Endothelial cell (in vitro differentiated cells): ENCODE measurements around the gene TEP1. TPM values are rescaled to one million over a fixed set of nuclear protein-coding genes. Genes with fewer than 3 reads are reported as not detected.

Experiments
- DNase-seq: peaks from one replicate; pipeline ENCODE4 v3.0.0; 2021; ENCODE audit warnings: low spot score
- H3K27ac Mint-ChIP-seq: one replicate; pipeline ENCODE4 v1.8.0; 2021; ENCODE audit warnings: mixed read lengths, inconsistent platforms; ENCODE audit not compliant: unreplicated experiment
- H3K27me3 Mint-ChIP-seq: one replicate; pipeline ENCODE4 v1.8.0; 2021; ENCODE audit warnings: mild to moderate bottlenecking, moderate library complexity, mixed read lengths, inconsistent platforms; ENCODE audit not compliant: unreplicated experiment
- H3K36me3 Mint-ChIP-seq: one replicate; pipeline ENCODE4 v1.8.0; 2021; ENCODE audit warnings: mild to moderate bottlenecking, low read depth, mixed read lengths, inconsistent platforms; ENCODE audit not compliant: unreplicated experiment
- H3K4me1 Mint-ChIP-seq: one replicate; pipeline ENCODE4 v1.8.0; 2021; ENCODE audit warnings: mild to moderate bottlenecking, mixed read lengths, inconsistent platforms; ENCODE audit not compliant: unreplicated experiment
- H3K4me3 Mint-ChIP-seq: one replicate; pipeline ENCODE4 v1.8.0; 2021; ENCODE audit warnings: mild to moderate bottlenecking, mixed read lengths, inconsistent platforms; ENCODE audit not compliant: unreplicated experiment
- H3K9me3 Mint-ChIP-seq: one replicate; pipeline ENCODE4 v1.8.0; 2021; ENCODE audit warnings: mixed read lengths, inconsistent platforms; ENCODE audit not compliant: unreplicated experiment
- CTCF ChIP-seq: fragments of 200-600 bp; sonication (generic); IDR thresholded peaks from one replicate; pipeline ENCODE4 v1.5.0; 2021; ENCODE audit warnings: antibody characterized with exemption; ENCODE audit not compliant: unreplicated experiment
- total RNA-seq: library from RNA; stranded (reverse); fragmentation: NEBNext Ultra II Directional; extraction: Animal tissue kit (Norgen Biotek cat#: 25700); gene quantifications from one replicate; pipeline ENCODE4 v1.2.1, GENCODE V29; 2021; ENCODE audit not compliant: unreplicated experiment

The TEP1 gene
- total RNA-seq, 1 donor from 2014 or later: 44.0 TPM

- no peak overlapping the region for H3K4me3 Mint-ChIP-seq
- H3K9me3 Mint-ChIP-seq: no peaks in the 10 kb centered on the region
- no peak for DNase-seq
- no peak overlapping the region for H3K27ac Mint-ChIP-seq
- no peaks in the 10 kb centered on the region for H3K36me3 Mint-ChIP-seq
- peaks cover 1% of the 10 kb centered on the region for H3K27me3 Mint-ChIP-seq
- peaks cover 13% of the 10 kb centered on the region for H3K4me1 Mint-ChIP-seq
- TF ChIP-seq CTCF: no peak
These were observed 8.0 kb upstream of the TEP1 start for GRCh38 chr14:20421267-20421666.

GRCh38 chr14:20419419-20419818 is 6.1 kb upstream of the TEP1 start:
- TF ChIP-seq CTCF: no peak
- no peaks in the 10 kb centered on the region for H3K36me3 Mint-ChIP-seq
- H3K4me3 Mint-ChIP-seq: no peak overlapping the region
- peaks cover under 1% of the 10 kb centered on the region for H3K27me3 Mint-ChIP-seq
- DNase-seq: no peak
- H3K9me3 Mint-ChIP-seq: no peaks in the 10 kb centered on the region
- no peak overlapping the region for H3K27ac Mint-ChIP-seq
- peaks cover 10% of the 10 kb centered on the region for H3K4me1 Mint-ChIP-seq

GRCh38 chr14:20418501-20418909 is 5.2 kb upstream of the TEP1 start:
- Mint-ChIP-seq H3K27me3 (peaks cover 2% of the 10 kb centered on the region), H3K27ac (no peak overlapping the region), H3K4me1 (peaks cover 14% of the 10 kb centered on the region), H3K9me3 (no peaks in the 10 kb centered on the region), H3K4me3 (no peak overlapping the region), H3K36me3 (peaks cover 2% of the 10 kb centered on the region)
- no peak for TF ChIP-seq CTCF
- DNase-seq: no peak

GRCh38 chr14:20417250-20418186 is 4.2 kb upstream of the TEP1 start:
- H3K4me1 Mint-ChIP-seq: peaks cover 8% of the 10 kb centered on the region
- TF ChIP-seq CTCF: no peak
- peaks cover 2% of the 10 kb centered on the region for H3K27me3 Mint-ChIP-seq
- no peaks in the 10 kb centered on the region for H3K9me3 Mint-ChIP-seq
- no peak overlapping the region for H3K27ac Mint-ChIP-seq
- H3K4me3 Mint-ChIP-seq: no peak overlapping the region
- no peak for DNase-seq
- peaks cover 3% of the 10 kb centered on the region for H3K36me3 Mint-ChIP-seq

- no peak overlapping the region for H3K27ac Mint-ChIP-seq
- no peak for TF ChIP-seq CTCF
- no peak overlapping the region for H3K4me3 Mint-ChIP-seq
- DNase-seq: no peak
- H3K4me1 Mint-ChIP-seq: peaks cover 9% of the 10 kb centered on the region
- no peaks in the 10 kb centered on the region for H3K9me3 Mint-ChIP-seq
- peaks cover 3% of the 10 kb centered on the region for H3K36me3 Mint-ChIP-seq
- H3K27me3 Mint-ChIP-seq: peaks cover 2% of the 10 kb centered on the region
These were observed 2.9 kb upstream of the TEP1 start for GRCh38 chr14:20416223-20416622.
